Esophagus squamous epithelium (tissue), 4 donors: ENCODE data around the gene ACR.
"Not testable (repeated sequence)": the region's sequence is repeated elsewhere in the genome, so short reads cannot be mapped to it uniquely, and the experiment has no call there.

Experiments
- POLR2A ChIP-seq, 4 donors: fragments of 450-650 bp; IDR thresholded peaks; one replicate each; pipeline ENCODE4 v1.6.1; 2017; ENCODE audit warnings: antibody characterized with exemption in 4 of 4, mild to moderate bottlenecking in 4 of 4, moderate library complexity in 3 of 4
- TF ChIP-seq, protein P1 (sequence below), 6 experiments: fragments of 450-650 bp in 4 of 6; fragments of 200-600 bp in 2 of 6; sonication (generic) in 2 of 6; IDR thresholded peaks; one replicate each; pipeline ENCODE4 v1.5.1; 2016 to 2019; ENCODE audit warnings: antibody characterized with exemption in 6 of 6, mild to moderate bottlenecking in 4 of 6, moderate library complexity in 4 of 6

DNA sequence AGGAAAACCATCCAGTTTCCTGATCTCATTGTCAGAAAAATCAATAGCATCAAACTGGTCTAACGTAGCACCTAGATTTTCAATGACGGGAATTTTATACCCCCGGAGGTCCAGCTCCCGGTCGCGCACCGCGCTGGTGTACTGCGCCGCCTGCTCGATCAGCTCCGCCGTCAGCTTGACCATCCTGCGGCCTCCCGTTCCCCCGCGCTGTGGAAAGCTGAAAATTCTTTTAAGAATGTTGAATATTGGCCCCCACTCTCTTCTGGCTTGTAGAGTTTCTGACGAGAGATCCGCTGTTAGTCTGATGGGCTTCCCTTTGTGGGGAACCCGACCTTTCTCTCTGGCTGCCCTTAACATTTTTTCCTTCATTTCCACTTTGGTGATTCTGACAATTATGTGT, 17.2 kb downstream of the ACR start:
- TF ChIP-seq, protein P1, sequence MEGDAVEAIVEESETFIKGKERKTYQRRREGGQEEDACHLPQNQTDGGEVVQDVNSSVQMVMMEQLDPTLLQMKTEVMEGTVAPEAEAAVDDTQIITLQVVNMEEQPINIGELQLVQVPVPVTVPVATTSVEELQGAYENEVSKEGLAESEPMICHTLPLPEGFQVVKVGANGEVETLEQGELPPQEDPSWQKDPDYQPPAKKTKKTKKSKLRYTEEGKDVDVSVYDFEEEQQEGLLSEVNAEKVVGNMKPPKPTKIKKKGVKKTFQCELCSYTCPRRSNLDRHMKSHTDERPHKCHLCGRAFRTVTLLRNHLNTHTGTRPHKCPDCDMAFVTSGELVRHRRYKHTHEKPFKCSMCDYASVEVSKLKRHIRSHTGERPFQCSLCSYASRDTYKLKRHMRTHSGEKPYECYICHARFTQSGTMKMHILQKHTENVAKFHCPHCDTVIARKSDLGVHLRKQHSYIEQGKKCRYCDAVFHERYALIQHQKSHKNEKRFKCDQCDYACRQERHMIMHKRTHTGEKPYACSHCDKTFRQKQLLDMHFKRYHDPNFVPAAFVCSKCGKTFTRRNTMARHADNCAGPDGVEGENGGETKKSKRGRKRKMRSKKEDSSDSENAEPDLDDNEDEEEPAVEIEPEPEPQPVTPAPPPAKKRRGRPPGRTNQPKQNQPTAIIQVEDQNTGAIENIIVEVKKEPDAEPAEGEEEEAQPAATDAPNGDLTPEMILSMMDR (IDR thresholded peaks at IDR 0.05): not testable (repeated sequence)
- TF ChIP-seq POLR2A (IDR thresholded peaks at IDR 0.05): not testable (repeated sequence)
